Measurements from ENCODE around the gene NENF. TPM values are rescaled to one million over a fixed set of nuclear protein-coding genes. Genes with fewer than 3 reads are reported as not detected.

NENF gene
- total RNA-seq, 1 donor from 2014 or later: 24.1 TPM

Other genes starting within 250 kb of the NENF start
- gene PPP2R5A, start 147.5 kb upstream of the NENF start, total RNA-seq: 27.9 and 31.6 TPM in 2 replicates
- gene PACC1, start 18.0 kb upstream of the NENF start, total RNA-seq: 15.2 and 20.0 TPM in 2 replicates
- gene ATF3, start 175.8 kb downstream of the NENF start, total RNA-seq: 13.1 and 16.8 TPM in 2 replicates